ENCODE results near the gene PDIA2.

The PDIA2 gene

GRCh38 chr16:303760-304505 is 21.0 kb downstream of the PDIA2 start:
- no peak overlapping the region for H3K4me3 ChIP-seq (ENCODE audit: low read depth, low read length)
- TF ChIP-seq CTCF (IDR thresholded peaks at IDR 0.05; ENCODE audit: borderline replicate concordance, insufficient read depth, low read depth, low read length), result no peak

GRCh38 chr16:305916-306626 is 23.1 kb downstream of the PDIA2 start:
- TF ChIP-seq CTCF (IDR thresholded peaks at IDR 0.05; ENCODE audit: borderline replicate concordance, insufficient read depth, low read depth, low read length), result no peak

GRCh38 chr16:306911-307370 is 24.0 kb downstream of the PDIA2 start:
- TF ChIP-seq CTCF (IDR thresholded peaks at IDR 0.05; ENCODE audit: borderline replicate concordance, insufficient read depth, low read depth, low read length), result no peak

More at GRCh38 chr16:305916-306626, 23.1 kb downstream of the PDIA2 start:
- H3K4me3 ChIP-seq (ENCODE audit: low read depth, low read length), result no peak overlapping the region

GRCh38 chr16:307691-308312 is 24.8 kb downstream of the PDIA2 start:
- no peak overlapping the region for H3K4me3 ChIP-seq (ENCODE audit: low read depth, low read length)
- TF ChIP-seq CTCF (IDR thresholded peaks at IDR 0.05; ENCODE audit: borderline replicate concordance, insufficient read depth, low read depth, low read length), result no peak

More at GRCh38 chr16:306911-307370, 24.0 kb downstream of the PDIA2 start:
- no peak overlapping the region for H3K4me3 ChIP-seq (ENCODE audit: low read depth, low read length)

- no peak for TF ChIP-seq CTCF (IDR thresholded peaks at IDR 0.05; ENCODE audit: borderline replicate concordance, insufficient read depth, low read depth, low read length)
- H3K4me3 ChIP-seq (ENCODE audit: low read depth, low read length), result no peak overlapping the region
Measured at GRCh38 chr16:309476-309875, 26.5 kb downstream of the PDIA2 start.

- H3K4me3 ChIP-seq (ENCODE audit: low read depth, low read length), result no peak overlapping the region
- TF ChIP-seq CTCF (IDR thresholded peaks at IDR 0.05; ENCODE audit: borderline replicate concordance, insufficient read depth, low read depth, low read length), result no peak
Measured at GRCh38 chr16:311725-312124, 28.8 kb downstream of the PDIA2 start.

All from GM12875 (cell line).